Measurements from ENCODE around the gene NLGN2.

Gene NLGN2

DNA sequence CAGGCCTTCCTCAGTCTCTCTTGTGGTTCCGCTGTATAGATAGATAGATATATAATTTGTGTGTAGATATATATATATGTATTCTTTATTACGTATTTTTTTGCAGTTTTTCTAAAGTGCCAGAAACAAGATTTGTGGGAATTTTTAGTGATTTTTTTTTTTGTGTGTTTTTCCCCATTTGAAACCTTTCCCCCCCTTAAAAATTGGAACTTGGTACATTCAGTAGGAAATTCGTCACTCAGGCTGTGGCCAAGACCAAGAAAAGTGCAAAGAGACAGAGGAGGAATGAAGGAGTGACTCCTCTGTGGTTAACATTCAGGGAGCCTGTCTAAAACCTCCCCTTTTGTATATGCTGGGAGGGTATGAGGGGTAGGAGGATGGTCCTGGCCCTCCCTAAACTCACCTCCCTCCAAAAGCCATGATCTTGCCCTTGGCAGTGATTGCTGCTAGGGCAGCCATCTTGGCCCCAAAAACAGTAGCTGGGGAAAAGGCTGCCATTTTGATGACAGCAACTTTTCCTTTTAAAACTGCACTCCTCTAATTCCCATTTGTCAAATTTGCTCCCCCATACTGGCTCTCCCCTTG, 52.4 kb downstream of the NLGN2 start:
- Histone ChIP-seq H3K4me3 (ENCODE audit: severe bottlenecking) (no peak overlapping the region), H3K27ac (ENCODE audit: poor library complexity, severe bottlenecking) (peak overlapping the region; percentile 25), H3K27me3 (ENCODE audit: insufficient read depth, poor library complexity, severe bottlenecking) (no peaks in the 10 kb centered on the region), H3K9me3 (ENCODE audit: severe bottlenecking) (no peaks in the 10 kb centered on the region), H3K36me3 (ENCODE audit: low read depth) (0 out of 2 replicates have a peak, but pooled peaks cover 5% of the 10 kb centered on the region), H3K4me1 (ENCODE audit: insufficient read depth, poor library complexity, severe bottlenecking) (no peaks in the 10 kb centered on the region)
- TF ChIP-seq, protein P1, sequence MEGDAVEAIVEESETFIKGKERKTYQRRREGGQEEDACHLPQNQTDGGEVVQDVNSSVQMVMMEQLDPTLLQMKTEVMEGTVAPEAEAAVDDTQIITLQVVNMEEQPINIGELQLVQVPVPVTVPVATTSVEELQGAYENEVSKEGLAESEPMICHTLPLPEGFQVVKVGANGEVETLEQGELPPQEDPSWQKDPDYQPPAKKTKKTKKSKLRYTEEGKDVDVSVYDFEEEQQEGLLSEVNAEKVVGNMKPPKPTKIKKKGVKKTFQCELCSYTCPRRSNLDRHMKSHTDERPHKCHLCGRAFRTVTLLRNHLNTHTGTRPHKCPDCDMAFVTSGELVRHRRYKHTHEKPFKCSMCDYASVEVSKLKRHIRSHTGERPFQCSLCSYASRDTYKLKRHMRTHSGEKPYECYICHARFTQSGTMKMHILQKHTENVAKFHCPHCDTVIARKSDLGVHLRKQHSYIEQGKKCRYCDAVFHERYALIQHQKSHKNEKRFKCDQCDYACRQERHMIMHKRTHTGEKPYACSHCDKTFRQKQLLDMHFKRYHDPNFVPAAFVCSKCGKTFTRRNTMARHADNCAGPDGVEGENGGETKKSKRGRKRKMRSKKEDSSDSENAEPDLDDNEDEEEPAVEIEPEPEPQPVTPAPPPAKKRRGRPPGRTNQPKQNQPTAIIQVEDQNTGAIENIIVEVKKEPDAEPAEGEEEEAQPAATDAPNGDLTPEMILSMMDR (IDR thresholded peaks at IDR 0.05; ENCODE audit: poor library complexity, severe bottlenecking), result no peak
- no peak for ATAC-seq (ENCODE audit: low read depth)
- no peak for DNase-seq (ENCODE audit: low spot score)

DNA sequence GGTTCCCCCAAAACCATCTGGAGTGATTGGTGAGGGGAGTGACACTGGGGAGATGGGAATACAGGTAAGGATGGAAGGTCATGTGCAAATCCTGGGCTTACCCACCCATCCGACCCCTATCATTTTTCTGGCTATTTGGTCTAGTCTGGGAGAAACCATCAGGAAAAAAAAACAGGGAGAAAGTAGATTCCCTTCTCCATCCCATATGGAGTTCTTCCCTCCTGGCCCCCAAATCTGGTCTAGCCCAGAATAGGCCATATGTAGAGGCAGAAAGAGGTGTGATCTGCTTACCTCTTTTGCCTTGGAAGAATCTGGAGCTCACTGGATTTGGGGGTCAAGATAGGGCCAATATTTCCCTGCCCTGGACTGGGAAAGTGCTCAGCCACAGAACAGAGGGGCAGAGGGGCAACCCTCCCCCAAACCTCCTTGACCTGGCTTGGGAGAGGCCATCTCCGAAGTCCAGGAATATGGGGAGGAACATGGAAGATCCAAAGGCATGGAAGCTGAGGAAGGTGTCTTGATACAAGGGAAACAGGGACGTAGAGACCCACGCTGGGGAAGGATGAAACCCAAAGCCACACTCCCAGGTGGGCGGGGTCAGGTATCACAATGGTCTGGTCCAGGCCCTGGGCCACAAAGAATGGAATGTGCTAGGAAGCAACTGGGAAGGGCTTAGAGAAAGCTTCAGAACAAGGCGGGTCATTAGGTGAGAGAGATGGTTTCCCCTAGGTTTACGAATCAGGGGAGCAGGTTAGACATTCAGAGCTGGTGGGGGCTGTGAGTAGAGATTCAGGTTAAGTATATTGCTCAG, 53.4 kb downstream of the NLGN2 start:
- Histone ChIP-seq H3K9me3 (ENCODE audit: severe bottlenecking) (no peaks in the 10 kb centered on the region), H3K36me3 (ENCODE audit: low read depth) (peaks cover 12% of the 10 kb centered on the region; the same call in 1 of the 2 replicates), H3K4me3 (ENCODE audit: severe bottlenecking) (no peak overlapping the region), H3K27me3 (ENCODE audit: insufficient read depth, poor library complexity, severe bottlenecking) (no peaks in the 10 kb centered on the region), H3K4me1 (ENCODE audit: insufficient read depth, poor library complexity, severe bottlenecking) (no peaks in the 10 kb centered on the region), H3K27ac (ENCODE audit: poor library complexity, severe bottlenecking) (peak overlapping the region; percentile 25)
- DNase-seq (ENCODE audit: low spot score), result no peak
- peak; percentile 20; the same call in 1 of the 3 replicates for ATAC-seq (ENCODE audit: low read depth)
- TF ChIP-seq, protein P1 (IDR thresholded peaks at IDR 0.05; ENCODE audit: poor library complexity, severe bottlenecking), result no peak

DNA sequence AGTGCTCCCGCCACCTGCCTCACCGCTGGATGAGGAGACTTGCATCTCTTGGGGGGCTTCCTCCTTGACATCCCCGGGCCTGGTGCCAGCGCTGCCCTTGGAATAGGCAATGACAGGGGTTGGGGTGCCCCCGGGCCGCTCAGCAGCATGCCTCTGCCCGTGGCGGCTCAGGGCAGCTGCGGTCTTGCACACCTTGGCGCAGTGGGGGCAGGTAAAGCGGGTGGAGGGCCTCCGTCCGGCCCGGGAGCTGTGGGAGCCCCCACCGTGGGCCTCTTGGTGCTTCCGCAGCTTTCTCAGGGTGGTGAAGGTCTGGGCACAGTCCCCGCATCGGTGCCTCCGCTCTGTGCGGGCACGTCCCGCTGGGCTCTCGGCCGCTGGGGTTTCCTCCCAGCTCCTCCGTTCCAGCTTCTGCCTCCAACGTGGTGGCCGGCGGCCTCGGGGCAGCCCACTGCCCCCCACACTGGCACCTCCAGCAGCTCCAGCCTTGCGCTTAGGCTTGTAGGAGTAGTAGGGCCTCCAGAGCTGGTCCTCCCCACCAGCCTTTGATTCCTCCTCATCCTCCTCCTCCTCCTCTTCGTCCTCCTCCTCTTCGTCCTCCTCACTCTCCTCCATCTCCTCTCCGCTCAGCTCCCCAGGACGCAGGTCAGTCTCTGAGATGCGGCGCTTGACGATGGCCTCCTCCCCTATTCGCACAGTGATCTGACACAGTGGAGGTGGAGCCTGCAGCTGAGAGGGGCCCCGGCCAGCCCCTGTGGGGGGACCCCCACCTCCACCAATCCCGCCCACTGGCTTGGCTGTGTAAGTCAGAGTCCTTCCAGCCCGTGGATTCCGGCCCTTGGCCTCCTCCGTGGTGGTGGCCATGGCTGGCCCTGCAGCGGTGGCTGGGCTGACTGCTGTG, 55.1 kb downstream of the NLGN2 start:
- Histone ChIP-seq H3K4me1 (ENCODE audit: insufficient read depth, poor library complexity, severe bottlenecking) (no peaks in the 10 kb centered on the region), H3K27ac (ENCODE audit: poor library complexity, severe bottlenecking) (no peak overlapping the region), H3K4me3 (ENCODE audit: severe bottlenecking) (no peak overlapping the region), H3K9me3 (ENCODE audit: severe bottlenecking) (no peaks in the 10 kb centered on the region), H3K36me3 (ENCODE audit: low read depth) (peaks cover 25% of the 10 kb centered on the region), H3K27me3 (ENCODE audit: insufficient read depth, poor library complexity, severe bottlenecking) (no peaks in the 10 kb centered on the region)
- TF ChIP-seq, protein P1 (IDR thresholded peaks at IDR 0.05; ENCODE audit: poor library complexity, severe bottlenecking), result no peak
- DNase-seq (ENCODE audit: low spot score) (no peak), ATAC-seq (ENCODE audit: low read depth) (no peak)

DNA sequence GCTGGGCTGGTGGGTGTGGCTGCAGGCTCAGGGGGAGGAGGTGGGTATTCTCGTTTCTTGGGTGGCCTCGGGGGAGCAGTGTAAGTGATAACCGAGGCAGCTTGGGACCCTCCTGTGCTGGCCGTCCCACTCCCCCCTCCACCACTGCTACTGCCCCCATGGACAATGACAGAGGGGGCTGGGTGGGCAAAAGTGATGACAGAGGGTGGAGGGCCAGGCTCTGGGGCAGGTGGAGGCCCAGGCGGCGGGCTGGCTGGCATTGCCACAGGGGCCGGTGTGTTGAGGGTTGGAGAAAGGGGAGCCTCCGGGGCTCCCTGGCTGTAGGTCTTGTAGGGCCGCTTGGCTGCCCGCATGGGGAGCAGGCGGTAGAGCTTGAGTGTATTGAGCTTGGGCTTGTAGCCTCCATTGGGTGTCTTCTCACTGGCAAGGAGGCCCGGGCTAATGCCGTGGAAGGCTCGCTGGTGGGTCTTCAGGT, 55.8 kb downstream of the NLGN2 start:
- Histone ChIP-seq H3K27me3 (ENCODE audit: insufficient read depth, poor library complexity, severe bottlenecking) (no peaks in the 10 kb centered on the region), H3K4me1 (ENCODE audit: insufficient read depth, poor library complexity, severe bottlenecking) (no peaks in the 10 kb centered on the region), H3K27ac (ENCODE audit: poor library complexity, severe bottlenecking) (no peak overlapping the region), H3K4me3 (ENCODE audit: severe bottlenecking) (no peak overlapping the region), H3K36me3 (ENCODE audit: low read depth) (peaks cover 26% of the 10 kb centered on the region), H3K9me3 (ENCODE audit: severe bottlenecking) (no peaks in the 10 kb centered on the region)
- ATAC-seq (ENCODE audit: low read depth) (no peak), DNase-seq (ENCODE audit: low spot score) (no peak)
- TF ChIP-seq, protein P1 (IDR thresholded peaks at IDR 0.05; ENCODE audit: poor library complexity, severe bottlenecking), result no peak
